SHP77 (cell line): ENCODE results near the gene SLC6A17.

Experiments
- DNase-seq, 2 experiments: peaks; one replicate each; lab custom pipeline; 2025; lab: John Stamatoyannopoulos, UW

SLC6A17 gene

DNA sequence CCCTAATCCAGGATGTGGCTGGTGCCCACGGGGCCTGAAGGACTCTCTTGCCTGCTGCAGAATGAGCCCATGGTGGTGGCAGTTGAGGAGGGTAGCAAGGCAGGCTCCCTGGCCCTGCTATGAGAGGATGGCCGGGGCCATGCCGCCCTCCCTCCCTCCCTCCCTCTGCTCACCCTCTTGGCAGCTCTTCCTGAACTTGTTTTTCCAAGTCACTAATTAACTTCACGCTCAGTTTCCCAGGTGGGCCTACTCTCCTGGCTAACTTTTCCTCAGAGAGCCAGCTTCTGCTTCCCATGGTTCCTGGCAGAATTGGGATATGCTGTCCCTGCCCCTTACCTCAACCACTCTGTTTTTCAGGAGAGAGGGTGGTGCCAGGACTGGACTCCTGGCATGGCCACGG lies 70.0 kb downstream of the SLC6A17 start:
- DNase-seq: no peak

DNA sequence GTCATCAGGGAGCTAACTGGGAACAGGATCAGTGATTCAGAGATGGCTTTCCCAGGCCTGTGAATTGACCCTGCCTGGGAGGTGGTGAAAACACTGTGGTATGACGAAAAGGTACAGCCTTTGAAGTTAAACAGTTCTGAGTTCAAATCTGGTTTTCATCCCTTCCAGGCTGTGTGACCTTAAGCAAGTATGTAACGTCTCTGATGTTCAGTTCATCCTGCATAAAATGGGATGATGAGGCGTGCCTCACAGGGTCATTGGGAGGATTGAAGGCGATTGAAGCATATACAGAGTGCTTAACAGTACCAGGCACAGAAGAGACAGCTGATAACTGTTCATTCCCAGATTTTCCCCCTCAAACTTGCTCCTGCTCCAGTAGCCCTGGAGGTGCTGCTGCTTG lies 70.8 kb downstream of the SLC6A17 start:
- no peak for DNase-seq

DNA sequence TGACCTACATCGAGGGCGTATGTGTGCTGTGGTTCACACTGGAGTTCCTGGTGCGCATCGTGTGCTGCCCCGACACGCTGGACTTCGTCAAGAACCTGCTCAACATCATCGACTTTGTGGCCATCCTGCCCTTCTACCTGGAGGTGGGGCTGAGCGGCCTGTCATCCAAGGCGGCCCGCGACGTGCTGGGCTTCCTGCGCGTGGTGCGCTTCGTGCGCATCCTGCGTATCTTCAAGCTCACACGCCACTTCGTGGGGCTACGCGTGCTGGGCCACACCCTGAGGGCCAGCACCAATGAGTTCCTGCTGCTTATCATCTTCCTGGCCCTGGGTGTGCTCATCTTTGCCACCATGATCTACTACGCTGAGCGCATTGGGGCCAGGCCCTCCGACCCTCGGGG lies 72.8 kb downstream of the SLC6A17 start:
- DNase-seq: no peak

DNA sequence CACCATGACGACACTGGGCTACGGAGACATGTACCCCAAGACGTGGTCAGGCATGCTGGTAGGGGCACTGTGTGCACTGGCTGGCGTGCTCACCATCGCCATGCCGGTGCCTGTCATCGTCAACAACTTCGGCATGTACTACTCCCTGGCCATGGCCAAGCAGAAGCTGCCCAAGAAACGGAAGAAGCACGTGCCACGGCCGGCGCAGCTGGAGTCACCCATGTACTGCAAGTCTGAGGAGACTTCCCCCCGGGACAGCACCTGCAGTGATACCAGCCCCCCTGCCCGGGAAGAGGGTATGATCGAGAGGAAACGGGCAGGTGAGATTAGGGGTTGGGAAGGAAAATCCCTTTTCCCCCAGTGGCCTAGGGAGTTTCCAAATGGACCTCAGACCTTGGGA lies 73.3 kb downstream of the SLC6A17 start:
- DNase-seq: no peak

DNA sequence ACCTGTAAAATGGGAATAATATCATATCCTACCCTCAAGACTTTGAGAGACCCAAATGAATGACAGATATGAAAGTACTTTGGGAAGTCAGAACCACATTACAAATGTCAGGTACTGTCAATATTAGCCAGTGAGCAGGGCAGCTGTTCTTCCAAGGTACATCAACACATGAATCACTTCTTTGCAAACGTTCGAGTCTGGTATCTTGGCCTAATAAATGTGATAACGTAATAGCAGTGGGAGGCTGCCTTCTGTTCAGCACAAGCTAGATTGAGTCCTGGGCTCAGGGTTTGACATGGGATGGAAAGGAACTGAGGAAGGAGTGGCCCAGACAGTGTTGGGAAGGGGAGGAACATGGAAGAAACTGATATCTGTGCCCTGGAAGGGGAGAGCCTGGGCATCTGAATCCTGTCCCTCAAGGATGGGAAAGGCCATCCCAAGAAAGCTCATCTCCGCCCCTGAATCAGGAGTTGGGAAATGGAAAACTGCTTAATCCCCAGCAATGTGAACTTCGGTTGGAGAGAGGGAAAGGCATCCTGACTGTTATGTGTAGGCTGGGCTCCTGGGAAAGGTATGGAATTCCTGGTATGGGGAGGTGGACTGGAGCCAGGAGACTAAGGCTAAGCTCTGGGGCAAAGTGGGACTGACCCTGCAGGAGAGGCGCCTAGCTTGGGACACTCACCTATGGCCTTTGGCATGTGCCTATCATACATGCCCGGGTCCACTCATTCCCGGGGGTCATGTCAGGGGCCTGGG lies 74.1 kb downstream of the SLC6A17 start:
- DNase-seq: no peak

DNA sequence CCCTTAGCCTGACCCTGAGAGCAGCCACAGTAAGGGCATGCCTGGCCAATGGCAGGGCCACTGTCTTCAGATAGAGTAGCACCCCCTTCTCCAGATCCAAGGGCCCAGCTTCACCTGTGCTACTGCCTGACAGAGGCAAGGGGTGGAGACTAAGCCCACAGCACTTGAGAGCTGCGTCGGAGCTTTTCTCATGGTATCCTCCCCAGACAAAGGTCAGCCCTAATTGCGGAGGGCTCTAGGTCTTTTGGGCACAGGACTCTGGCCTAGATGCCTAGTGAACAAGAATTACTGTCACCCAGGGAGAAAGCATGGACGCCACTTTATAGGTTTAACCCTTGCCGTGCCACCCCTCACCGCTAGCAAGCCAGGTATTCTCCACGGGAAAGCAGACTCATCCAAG lies 74.9 kb downstream of the SLC6A17 start:
- no peak for DNase-seq

DNA sequence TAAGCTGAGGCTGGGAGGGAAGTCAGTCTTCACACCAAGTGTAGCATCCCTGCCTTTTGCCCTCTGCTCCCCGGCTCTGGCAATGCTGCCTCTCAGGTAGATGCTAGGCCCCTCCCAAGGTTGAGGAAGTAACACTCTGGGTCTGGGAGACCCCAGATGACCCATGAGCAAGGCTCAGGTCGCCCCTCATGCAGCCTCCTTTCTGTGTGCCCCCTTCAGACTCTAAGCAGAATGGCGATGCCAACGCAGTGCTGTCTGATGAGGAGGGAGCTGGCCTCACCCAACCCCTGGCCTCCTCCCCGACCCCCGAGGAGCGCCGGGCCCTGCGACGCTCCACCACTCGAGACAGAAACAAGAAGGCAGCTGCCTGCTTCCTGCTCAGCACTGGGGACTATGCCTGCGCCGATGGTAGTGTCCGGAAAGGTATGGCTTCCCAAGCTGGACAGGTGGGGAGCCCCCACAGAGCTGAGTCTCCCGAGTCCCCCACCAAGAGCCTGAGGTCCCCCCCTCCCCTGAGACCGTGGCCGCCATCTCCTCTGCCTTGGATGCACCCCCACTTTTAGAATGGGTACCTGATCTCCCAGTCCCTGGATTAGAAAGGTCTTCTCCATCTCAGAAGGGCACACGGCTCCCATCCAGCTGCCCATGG lies 75.6 kb downstream of the SLC6A17 start:
- no peak for DNase-seq

DNA sequence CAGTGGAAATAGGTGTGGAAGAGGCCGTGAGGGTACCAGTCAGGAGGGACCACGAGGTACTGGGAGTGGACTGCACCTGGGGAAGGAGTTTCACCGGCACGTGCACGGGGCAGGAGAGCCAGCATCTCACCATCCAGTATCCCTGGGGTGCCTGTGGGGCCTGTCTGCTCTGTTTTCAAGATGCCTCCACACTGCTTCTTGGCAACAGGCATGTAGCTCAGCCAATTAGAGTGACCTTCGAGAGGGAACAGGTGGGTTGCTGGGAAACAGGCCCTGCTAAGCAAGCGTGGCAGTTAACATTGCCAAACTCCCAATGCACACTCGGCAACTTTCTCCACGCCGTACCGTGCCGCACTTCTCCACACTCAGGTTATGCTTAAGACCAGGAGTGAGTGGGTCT lies 77.5 kb downstream of the SLC6A17 start:
- DNase-seq: no peak

DNA sequence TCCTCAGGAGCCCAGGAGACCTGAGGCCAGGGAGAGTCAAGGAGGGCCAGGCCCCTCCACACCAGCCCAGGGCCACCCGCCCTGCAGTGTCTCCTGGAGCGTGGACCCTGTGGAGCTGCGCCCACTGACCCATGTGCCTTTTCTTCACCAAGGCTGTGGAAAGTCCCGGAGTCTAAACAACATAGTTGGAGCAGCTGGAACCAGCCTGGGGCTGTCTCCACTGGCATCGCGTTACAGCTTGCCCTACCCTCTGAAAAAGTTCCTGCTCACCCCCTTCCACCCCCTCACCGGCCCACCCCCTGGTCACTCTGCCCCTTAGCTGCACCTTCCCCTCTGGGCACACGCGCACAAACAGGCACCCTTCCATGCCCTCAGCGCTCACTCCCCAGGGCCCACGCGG lies 78.1 kb downstream of the SLC6A17 start:
- DNase-seq: no peak

DNA sequence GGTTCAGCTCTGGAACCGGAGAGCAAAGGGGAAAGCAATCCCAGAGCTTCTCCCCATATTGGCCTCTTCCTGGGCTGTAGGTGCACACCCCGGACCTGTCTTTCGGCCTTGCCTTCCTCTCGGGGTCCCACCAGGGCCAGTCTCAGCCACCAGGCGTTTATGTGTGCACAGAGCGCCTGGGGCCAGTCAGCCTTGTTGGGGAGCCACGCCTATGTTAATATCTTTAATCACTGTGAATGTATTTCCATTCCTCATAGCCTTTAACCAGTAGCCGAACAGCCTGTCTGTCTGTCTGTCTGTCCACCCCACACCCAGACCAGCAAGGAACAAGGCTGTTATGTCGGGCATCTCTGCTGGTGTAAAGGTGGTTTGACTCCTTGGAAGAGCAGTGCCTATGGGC lies 78.6 kb downstream of the SLC6A17 start:
- DNase-seq: no peak

DNA sequence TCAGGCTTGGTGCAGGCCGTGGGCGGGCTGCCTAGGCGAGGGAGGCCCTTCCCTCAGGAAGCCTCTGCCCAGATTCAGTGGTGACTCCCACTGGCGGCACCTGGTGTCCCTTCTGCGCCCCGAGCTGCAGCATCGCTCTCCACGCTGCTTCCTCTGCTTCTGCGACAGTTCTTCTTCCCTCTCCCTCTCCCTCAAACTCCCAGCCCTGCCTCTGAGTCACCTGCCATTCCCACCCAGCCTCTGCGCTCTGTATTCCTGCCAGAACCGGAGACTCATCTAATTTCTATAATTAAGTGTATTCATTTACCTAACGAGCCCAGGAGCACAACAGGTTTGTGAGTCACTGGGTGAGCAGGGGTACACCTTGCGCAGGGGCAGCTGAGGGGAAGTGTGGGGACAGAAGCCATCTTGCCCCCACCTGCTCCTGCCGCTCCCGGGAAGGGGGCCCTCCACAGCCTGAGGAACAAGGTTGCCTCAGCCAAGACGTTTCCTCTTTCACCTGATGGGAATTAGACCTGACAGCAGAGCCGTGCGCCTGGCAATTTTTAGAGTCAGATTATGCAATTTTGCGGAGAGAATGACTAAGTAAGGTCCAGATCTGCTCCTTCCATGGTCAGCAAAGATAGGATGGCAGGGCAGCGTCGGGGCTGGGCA lies 79.2 kb downstream of the SLC6A17 start:
- DNase-seq: no peak

DNA sequence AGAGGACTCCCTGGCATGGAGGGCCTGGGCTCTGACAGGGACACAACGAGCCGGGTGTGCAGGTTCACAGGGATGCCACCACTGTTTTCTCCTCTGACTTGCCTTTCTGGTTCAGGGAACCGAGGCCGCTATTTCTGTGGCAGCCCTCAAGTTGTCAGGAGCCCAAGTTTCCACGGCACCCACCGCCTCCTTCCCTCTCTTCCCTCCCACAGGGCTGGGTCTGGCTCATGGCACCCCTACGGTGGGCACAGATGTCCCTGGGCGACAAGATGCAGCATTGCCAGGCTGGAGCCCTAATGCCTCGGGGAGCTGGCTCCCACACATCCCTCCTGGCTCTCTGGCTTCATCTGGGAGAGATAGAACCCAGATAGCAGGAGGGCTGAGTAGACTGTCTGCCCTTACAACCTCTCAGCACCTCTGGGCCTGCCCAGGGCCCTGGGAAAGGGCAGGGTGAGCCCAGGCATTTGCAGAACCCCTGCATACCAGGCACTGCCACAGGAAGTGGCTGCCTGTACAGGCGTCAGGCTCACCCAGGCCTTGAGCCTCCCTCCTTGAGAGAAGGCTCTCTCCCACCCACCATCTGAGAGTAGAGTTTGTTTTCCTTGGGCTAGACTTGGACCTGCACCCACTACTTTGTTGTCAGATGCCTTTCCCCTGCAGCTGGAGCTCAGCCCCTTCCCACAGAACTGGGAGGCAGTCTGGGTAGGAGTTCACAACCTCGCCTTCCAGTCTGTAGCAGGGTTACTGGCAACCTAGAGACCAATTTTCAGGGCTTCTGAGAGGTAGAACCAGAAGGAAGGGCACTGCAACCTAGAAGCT lies 80.3 kb downstream of the SLC6A17 start:
- DNase-seq: no peak

DNA sequence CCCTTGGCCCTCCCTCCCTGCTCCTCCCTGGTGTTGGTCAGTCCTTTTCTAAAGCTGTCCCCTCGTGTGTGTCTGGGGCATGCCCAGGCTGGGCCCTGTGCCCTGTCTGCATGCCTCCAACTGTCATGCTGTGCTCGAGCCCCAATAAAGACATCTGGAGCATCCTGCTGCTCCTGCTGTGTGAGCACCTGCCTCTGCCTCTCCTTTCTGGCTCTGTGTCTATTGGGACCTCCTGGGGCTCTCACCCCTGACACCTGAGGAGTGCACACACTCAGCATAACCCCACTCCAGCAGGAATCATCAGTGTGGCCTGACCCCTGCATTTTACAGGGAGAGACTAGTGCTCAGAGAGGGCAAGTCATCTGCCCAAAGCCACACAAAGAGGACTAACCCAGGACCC lies 83.6 kb downstream of the SLC6A17 start:
- no peak for DNase-seq

DNA sequence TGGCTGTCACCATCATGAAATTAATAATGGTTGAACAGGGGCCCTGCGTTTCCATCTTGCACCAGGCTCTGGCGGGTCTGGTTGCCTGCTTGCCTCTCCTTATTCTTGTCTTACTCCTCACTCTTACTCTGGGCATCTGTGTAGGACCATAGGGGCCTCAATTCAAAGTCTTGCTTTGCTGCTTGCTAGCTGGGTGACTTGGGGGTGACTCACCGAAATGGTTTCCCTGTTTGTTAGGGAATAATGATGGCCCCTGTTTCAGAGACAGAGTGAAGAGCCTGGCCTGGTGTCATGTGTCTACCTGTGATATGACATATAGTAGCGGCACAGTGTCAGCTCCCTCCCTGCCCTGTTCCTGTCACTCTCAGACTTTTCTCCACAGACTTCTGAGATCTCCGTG lies 84.4 kb downstream of the SLC6A17 start:
- DNase-seq: no peak

DNA sequence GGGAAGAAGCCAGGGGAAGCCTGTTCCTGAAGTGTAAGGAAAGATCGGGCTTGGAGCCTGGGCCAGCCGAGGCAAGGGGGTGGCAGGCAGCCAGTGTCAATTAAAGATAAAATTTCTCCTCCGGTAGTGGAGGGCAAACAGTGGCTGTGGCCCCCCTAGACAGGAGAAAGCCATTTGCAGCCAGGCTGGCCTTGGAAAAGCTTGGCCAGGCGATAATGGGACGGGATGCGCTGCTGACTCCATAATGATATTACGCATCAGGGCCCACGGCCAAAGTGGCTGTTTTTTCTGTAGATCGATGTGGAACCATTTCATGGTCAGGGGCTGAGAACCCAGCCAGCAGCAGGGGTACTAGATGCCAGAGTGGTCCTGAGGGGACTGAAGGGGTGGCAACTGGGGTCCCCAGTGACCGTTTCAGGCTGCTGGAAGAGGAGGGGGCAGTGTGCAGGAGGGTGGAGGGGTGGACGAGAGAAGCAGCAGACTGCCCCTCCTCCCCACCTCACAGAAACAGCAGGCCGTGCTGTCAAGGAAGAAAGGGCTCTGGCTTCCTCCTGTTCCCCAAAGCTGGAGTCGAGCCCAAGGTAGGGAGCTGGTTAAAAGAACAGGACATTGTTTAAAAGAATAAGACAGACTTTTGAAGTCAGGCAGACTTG lies 85.0 kb downstream of the SLC6A17 start:
- no peak for DNase-seq

DNA sequence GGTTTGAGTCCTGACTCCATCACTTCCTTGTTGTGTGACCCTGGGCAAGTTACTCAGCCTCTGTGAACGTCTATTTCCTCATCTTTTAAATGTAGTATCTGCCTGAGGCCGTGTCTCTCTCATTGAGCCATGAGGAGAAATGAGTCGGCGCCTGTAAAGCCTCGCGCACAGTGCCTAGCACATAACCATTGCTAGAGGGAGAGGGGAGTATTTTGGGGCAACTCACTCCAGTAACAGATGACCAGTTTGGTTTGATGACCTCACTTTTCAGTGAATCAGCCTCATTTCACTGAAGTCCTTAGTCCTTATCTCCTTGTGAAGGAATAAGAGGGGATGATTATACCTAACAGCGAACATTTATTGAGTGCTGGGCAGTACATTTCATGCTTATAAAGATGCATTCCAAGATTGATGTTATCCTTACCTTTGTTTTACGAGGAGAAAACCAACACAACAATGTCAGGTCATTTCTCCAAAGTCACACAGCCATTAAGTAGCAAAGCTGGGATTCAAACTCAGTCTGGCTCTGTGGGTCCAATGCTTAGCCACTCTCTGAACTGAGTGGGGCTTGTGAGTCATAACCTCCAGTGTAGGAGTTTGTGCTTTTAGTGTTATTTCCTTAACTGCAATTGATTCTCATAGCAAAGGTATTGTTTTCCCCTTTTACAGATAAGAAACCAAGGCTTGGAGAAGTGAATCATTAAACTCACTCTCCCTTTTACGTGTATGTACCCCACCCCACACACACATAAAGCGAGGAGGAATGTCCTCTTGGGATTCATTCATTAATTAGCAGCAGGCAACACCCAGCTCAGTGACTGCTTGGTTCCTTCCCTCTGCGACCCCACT lies 85.8 kb downstream of the SLC6A17 start:
- DNase-seq: no peak

DNA sequence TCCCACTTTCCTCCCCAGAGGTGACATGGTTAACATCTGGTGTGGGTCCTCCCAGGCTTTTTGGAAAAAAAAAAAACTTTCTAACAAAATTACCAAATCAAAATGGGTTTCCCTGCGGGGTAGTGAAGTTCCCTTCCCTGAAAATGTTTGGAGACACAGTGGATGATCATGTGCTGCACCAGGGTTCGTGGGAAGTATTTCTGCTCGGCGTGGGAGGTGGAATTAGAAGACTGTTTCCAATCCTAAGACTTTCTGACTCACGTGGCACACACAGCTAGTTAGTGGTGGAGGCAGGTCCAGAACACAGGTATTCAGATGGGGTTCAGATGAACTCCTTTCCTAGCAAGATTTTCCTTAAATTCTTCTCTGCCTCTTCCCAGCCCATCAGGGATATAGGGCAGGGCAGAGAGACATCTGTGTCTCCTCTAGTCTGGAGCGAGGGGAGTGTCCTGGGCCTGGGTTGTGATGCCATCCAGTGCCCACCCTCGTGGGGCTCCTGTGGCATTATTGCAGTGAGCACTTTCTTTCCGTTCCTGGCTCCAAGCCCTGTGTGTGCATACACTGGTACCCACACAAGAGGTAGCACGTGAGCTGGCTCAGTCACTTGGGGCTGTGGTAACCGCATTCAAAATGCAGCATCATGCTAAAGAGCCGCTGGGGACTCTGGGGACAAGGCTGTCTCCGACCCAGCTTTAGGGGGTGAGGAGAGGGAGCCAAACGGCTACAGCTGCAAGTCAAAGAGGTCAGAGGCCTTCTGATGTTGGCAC lies 87.3 kb downstream of the SLC6A17 start:
- no peak for DNase-seq

DNA sequence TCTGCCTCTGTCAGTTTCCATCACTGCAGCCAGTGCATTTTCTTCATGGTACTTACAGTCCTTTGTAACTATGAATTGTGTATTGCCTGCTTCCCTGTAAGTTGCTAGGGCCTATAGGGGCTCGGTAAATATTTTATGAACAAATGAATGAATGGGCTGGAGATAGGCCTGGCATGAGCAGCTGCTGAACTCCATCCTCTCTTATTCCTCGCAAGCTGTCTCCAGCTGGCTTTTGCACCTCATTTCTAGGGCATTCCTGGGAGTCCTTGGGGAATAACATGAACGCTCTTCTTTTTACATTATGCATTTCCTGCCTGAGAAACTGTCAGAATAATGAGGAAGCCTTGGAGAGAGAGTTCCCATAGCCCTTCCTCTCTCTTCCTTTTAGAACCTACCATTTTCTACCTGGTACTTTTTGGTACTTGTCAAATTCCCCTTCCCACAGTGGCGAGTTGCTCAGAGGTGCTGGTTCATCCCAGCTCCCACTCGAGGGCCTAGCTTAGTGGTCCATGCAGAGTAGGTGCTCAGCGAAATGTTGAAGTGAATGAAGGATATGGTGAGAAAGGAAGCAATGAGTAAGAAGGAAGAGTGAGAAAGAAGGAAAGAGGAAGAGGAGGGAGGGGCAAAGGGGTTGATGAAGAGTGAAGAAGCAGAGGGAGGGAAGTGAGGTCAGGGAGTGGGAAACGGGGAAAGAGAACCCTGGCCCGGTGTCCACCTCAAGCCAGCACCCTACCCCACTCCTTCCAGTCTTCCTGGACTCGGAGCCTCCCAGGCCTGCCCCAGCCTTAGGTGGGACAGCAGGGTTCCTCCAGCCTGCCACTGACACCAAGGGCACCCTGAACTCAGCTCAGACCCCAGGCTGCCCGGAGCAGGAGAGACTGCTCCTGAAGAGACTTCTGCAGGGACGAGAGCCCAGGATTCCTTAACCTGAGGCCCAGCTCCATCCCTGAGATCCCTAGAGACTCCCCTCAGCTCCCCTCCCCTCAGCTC lies 89.4 kb downstream of the SLC6A17 start:
- no peak for DNase-seq
